Peyer's patch (tissue), 4 donors: ENCODE measurements around the gene TXNDC17.

Source experiments
- CTCF ChIP-seq, 6 experiments: fragments of 450-650 bp in 4 of 6; fragments of 200-600 bp in 2 of 6; sonication (generic) in 1 of 6; IDR thresholded peaks; one replicate each; pipeline ENCODE4 v1.5.1; 2017 to 2019; ENCODE audit warnings: antibody characterized with exemption in 6 of 6, mild to moderate bottlenecking in 3 of 6, moderate library complexity in 1 of 6
- POLR2A ChIP-seq, 2 donors: fragments of 450-650 bp; IDR thresholded peaks; one replicate each; pipeline ENCODE4 v1.5.1; 2017; ENCODE audit warnings: antibody characterized with exemption in 2 of 2, mild to moderate bottlenecking in 2 of 2, moderate library complexity in 2 of 2

DNA sequence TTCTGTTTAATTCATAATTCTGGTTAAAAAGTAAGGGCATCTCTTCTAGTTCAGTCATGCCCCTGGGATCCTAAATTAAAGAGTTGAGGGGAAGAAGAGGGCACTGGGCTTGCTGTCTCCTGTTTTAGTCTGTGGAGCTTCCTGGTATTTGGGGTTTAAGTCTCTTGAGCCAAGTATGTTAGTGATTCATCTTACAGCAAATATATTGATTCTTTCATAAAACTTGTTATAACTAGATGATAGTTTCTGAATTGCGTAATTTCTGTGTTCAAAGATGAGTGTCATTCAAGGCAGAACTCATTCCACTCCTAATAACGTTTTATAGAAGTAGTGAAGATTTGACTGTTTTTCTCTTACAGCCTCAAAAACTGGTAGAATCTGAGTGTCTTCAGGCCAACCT lies 1.7 kb downstream of the TXNDC17 start:
- no peak for TF ChIP-seq POLR2A (IDR thresholded peaks at IDR 0.05)
- no peak for TF ChIP-seq CTCF (IDR thresholded peaks at IDR 0.05)
